ENCODE measurements around the gene STT3B.

The STT3B gene

GRCh38 chr3:31652296-31652695 lies 119.6 kb downstream of the STT3B start:
- DNase-seq (ENCODE audit: low spot score): no peak

- DNase-seq (ENCODE audit: low spot score): no peak
Observed at GRCh38 chr3:31653464-31653863, 120.7 kb downstream of the STT3B start.

- DNase-seq (ENCODE audit: low spot score): no peak
Observed at GRCh38 chr3:31654998-31655397, 122.3 kb downstream of the STT3B start.

GRCh38 chr3:31659246-31659645 lies 126.5 kb downstream of the STT3B start:
- no peak for DNase-seq (ENCODE audit: low spot score)

GRCh38 chr3:31661286-31661685 lies 128.6 kb downstream of the STT3B start:
- no peak for DNase-seq (ENCODE audit: low spot score)

- DNase-seq (ENCODE audit: low spot score): no peak
Observed at GRCh38 chr3:31661993-31662670, 129.4 kb downstream of the STT3B start.

- DNase-seq (ENCODE audit: low spot score): no peak
Observed at GRCh38 chr3:31664031-31664430, 131.3 kb downstream of the STT3B start.

GRCh38 chr3:31667582-31667981 lies 134.9 kb downstream of the STT3B start:
- DNase-seq (ENCODE audit: low spot score): no peak

- DNase-seq (ENCODE audit: low spot score): no peak
Observed at GRCh38 chr3:31668242-31668641, 135.5 kb downstream of the STT3B start.

- DNase-seq (ENCODE audit: low spot score): no peak
Observed at GRCh38 chr3:31670136-31670535, 137.4 kb downstream of the STT3B start.

GRCh38 chr3:31670722-31671121 lies 138.0 kb downstream of the STT3B start:
- DNase-seq (ENCODE audit: low spot score): no peak

- no peak for DNase-seq (ENCODE audit: low spot score)
Observed at GRCh38 chr3:31671451-31671850, 138.7 kb downstream of the STT3B start.

- no peak for DNase-seq (ENCODE audit: low spot score)
Observed at GRCh38 chr3:31671976-31672375, 139.3 kb downstream of the STT3B start.

- no peak for DNase-seq (ENCODE audit: low spot score)
Observed at GRCh38 chr3:31673950-31674349, 141.2 kb downstream of the STT3B start.

- no peak for DNase-seq (ENCODE audit: low spot score)
Observed at GRCh38 chr3:31676556-31676955, 143.8 kb downstream of the STT3B start.

GRCh38 chr3:31680072-31680870 lies 147.5 kb downstream of the STT3B start:
- DNase-seq (ENCODE audit: low spot score): no peak

Measured in cerebellar cortex (tissue), 1 donor.